Trophoblast cell (in vitro differentiated cells and primary cell): ENCODE results near the gene NUTM2F. TPM values are rescaled to one million over a fixed set of nuclear protein-coding genes. Genes with fewer than 3 reads are reported as not detected.
"Not testable (repeated sequence)": the region's sequence is repeated elsewhere in the genome, so short reads cannot be mapped to it uniquely, and the experiment has no call there.

ENCODE experiments used
- DNase-seq, 2 donors: peaks; one replicate each; pipeline ENCODE4 v3.0.0-alpha.2; 2016
- H2AFZ ChIP-seq: 2 replicates; pipeline ENCODE4 v1.6.1; 2013; ENCODE audit warnings: low read length, moderate library complexity, mild to moderate bottlenecking; ENCODE audit not compliant: insufficient read depth, poor library complexity
- H2AK5ac ChIP-seq: 2 replicates; pipeline ENCODE4 v1.6.1; 2013; ENCODE audit warnings: mild to moderate bottlenecking, low read length
- H2BK120ac ChIP-seq: 2 replicates; pipeline ENCODE4 v1.6.1; 2013; ENCODE audit warnings: low read length, mild to moderate bottlenecking, moderate library complexity; ENCODE audit not compliant: insufficient read depth, poor library complexity
- H2BK12ac ChIP-seq: 2 replicates; pipeline ENCODE4 v1.6.1; 2013; ENCODE audit warnings: mild to moderate bottlenecking, low read length, moderate library complexity
- H2BK5ac ChIP-seq: 2 replicates; pipeline ENCODE4 v1.6.1; 2013; ENCODE audit warnings: low read length, low read depth, moderate library complexity, mild to moderate bottlenecking; ENCODE audit not compliant: poor library complexity
- H3K14ac ChIP-seq: 2 replicates; pipeline ENCODE4 v1.6.1; 2013; ENCODE audit warnings: mild to moderate bottlenecking, low read length
- H3K18ac ChIP-seq: 2 replicates; pipeline ENCODE4 v1.6.1; 2013; ENCODE audit warnings: mild to moderate bottlenecking, low read length
- H3K23ac ChIP-seq: 2 replicates; pipeline ENCODE4 v1.6.1; 2013; ENCODE audit warnings: low read length
- H3K27ac ChIP-seq: 2 replicates; pipeline ENCODE4 v1.5.1; 2013; ENCODE audit warnings: low read depth, mild to moderate bottlenecking, inconsistent platforms, low read length, moderate library complexity
- H3K27me3 ChIP-seq: 2 replicates; pipeline ENCODE4 v1.6.1; 2013; ENCODE audit warnings: inconsistent platforms, mild to moderate bottlenecking, low read length, moderate library complexity; ENCODE audit not compliant: insufficient read depth
- H3K36me3 ChIP-seq, 2 experiments: 1 replicate in 1 of 2; 2 replicates in 1 of 2; pipeline ENCODE4 v1.6.1; 2013; ENCODE audit warnings: low read length in 2 of 2, mild to moderate bottlenecking in 2 of 2, moderate library complexity in 1 of 2; ENCODE audit not compliant: insufficient read depth in 2 of 2, control insufficient read depth in 1 of 2
- H3K4ac ChIP-seq: 2 replicates; pipeline ENCODE4 v1.6.1; 2013; ENCODE audit warnings: low read depth, mild to moderate bottlenecking, low read length, moderate library complexity
- H3K4me1 ChIP-seq, 2 experiments: 1 replicate in 1 of 2; 2 replicates in 1 of 2; pipeline ENCODE4 v1.6.1; 2013; ENCODE audit warnings: low read length in 2 of 2, mild to moderate bottlenecking in 2 of 2, moderate library complexity in 1 of 2; ENCODE audit not compliant: insufficient read depth in 2 of 2, control insufficient read depth in 1 of 2
- H3K4me2 ChIP-seq: 2 replicates; pipeline ENCODE4 v1.6.1; 2013; ENCODE audit warnings: inconsistent platforms, mild to moderate bottlenecking, low read length, moderate library complexity
- H3K4me3 ChIP-seq: 2 replicates; pipeline ENCODE4 v1.5.1; 2013; ENCODE audit warnings: mild to moderate bottlenecking, low read depth, low read length, inconsistent platforms
- H3K79me1 ChIP-seq: one replicate; pipeline ENCODE4 v1.6.1; 2013; ENCODE audit warnings: low read length
- H3K79me2 ChIP-seq: 2 replicates; pipeline ENCODE4 v1.6.1; 2013; ENCODE audit warnings: low read length, mild to moderate bottlenecking; ENCODE audit not compliant: control insufficient read depth, insufficient read depth, poor library complexity
- H3K9ac ChIP-seq: 2 replicates; pipeline ENCODE4 v1.6.1; 2013; ENCODE audit warnings: mild to moderate bottlenecking, low read length
- H3K9me3 ChIP-seq: 2 replicates; pipeline ENCODE4 v1.6.1; 2013; ENCODE audit warnings: low read depth, mild to moderate bottlenecking, control low read depth, inconsistent platforms, low read length; ENCODE audit not compliant: insufficient read depth
- H4K12ac ChIP-seq: 2 replicates; pipeline ENCODE4 v1.6.1; 2013; ENCODE audit warnings: low read depth, mild to moderate bottlenecking, low read length, moderate library complexity
- H4K8ac ChIP-seq: 2 replicates; pipeline ENCODE4 v1.6.1; 2013; ENCODE audit warnings: low read depth, mild to moderate bottlenecking, low read length, moderate library complexity
- H4K91ac ChIP-seq: one replicate; pipeline ENCODE4 v1.6.1; 2013; ENCODE audit warnings: low read depth, mild to moderate bottlenecking, low read length, moderate library complexity
- WGBS: extraction: QIAGEN DNeasy Blood & Tissue Kit; methylation state at CpG from one replicate; pipeline ENCODE4 v1.1.7; 2013; ENCODE audit warnings: missing lambda C conversion rate; ENCODE audit not compliant: insufficient read length, insufficient coverage; ENCODE audit errors: extremely low coverage; 5-methylcytosine and 5-hydroxymethylcytosine counted together
- polyA plus RNA-seq: library from polyadenylated mRNA; stranded (reverse); fragments of 200-250 nt; gene quantifications from 2 replicates; pipeline ENCODE4 v1.2.3, GENCODE V29; 2013

NUTM2F gene
- polyA plus RNA-seq: 0.03 and 0.06 TPM in 2 replicates

GRCh38 chr9:94328544-94328943 is at the start of gene NUTM2F:
Gene NUTM2F (minus strand): TSS chr9:94328644. CDS start chr9:94328623, 21 bp downstream.
- H4K8ac ChIP-seq, H3K4ac ChIP-seq, H2AK5ac ChIP-seq, H2BK12ac ChIP-seq, H3K18ac ChIP-seq, DNase-seq, H3K14ac ChIP-seq, H3K9ac ChIP-seq, H3K4me3 ChIP-seq, H3K79me1 ChIP-seq, H3K27ac ChIP-seq, H4K12ac ChIP-seq, H3K9me3 ChIP-seq, H4K91ac ChIP-seq, H3K4me1 ChIP-seq, H3K36me3 ChIP-seq, H3K79me2 ChIP-seq, H3K27me3 ChIP-seq, H2AFZ ChIP-seq, H3K23ac ChIP-seq, H3K4me2 ChIP-seq: not testable (repeated sequence)
- Histone ChIP-seq H2BK5ac (peak within 1 kb of the TSS; percentile 63), H2BK120ac (peak within 1 kb of the TSS; percentile 3)
- WGBS: no CpG with 5 or more reads among the region's 5 CpGs

- not testable (repeated sequence) for H2AFZ ChIP-seq, H3K27me3 ChIP-seq, H4K91ac ChIP-seq, H3K4me3 ChIP-seq, H3K14ac ChIP-seq, H3K79me2 ChIP-seq, H4K12ac ChIP-seq, H2AK5ac ChIP-seq, H3K23ac ChIP-seq, H3K4me1 ChIP-seq, H3K4ac ChIP-seq, H2BK120ac ChIP-seq, H3K9me3 ChIP-seq, H4K8ac ChIP-seq, H2BK5ac ChIP-seq, H2BK12ac ChIP-seq, H3K36me3 ChIP-seq, H3K27ac ChIP-seq, H3K9ac ChIP-seq, H3K79me1 ChIP-seq, H3K18ac ChIP-seq
- peak; percentile 0 to 22 for DNase-seq
- H3K4me2 ChIP-seq: peak overlapping the region; percentile 59
- WGBS: no CpG with 5 or more reads among the region's 19 CpGs
Observed at GRCh38 chr9:94375197-94375596, 46.8 kb upstream of the NUTM2F start.

- DNase-seq: peak; percentile 84
- H3K36me3 ChIP-seq, H3K18ac ChIP-seq, H3K4me1 ChIP-seq, H3K23ac ChIP-seq, H3K4ac ChIP-seq, H2BK12ac ChIP-seq, H3K79me2 ChIP-seq, H3K9me3 ChIP-seq, H2BK5ac ChIP-seq, H2AK5ac ChIP-seq, H3K9ac ChIP-seq, H3K79me1 ChIP-seq, H3K27me3 ChIP-seq: not testable (repeated sequence)
- Histone ChIP-seq H4K91ac (peak overlapping the region; percentile 14), H4K8ac (peak overlapping the region; percentile 60), H3K14ac (peak overlapping the region; percentile 44), H4K12ac (peak overlapping the region; percentile 75), H2AFZ (peak overlapping the region; percentile 90), H3K4me2 (peak overlapping the region; percentile 54), H3K27ac (peak overlapping the region; percentile 41), H3K4me3 (peak overlapping the region; percentile 77), H2BK120ac (peak overlapping the region; percentile 22)
- WGBS: no CpG with 5 or more reads among the region's 106 CpGs
Observed at GRCh38 chr9:94374176-94375056, 46.0 kb upstream of the NUTM2F start.

GRCh38 chr9:94373779-94374175 is 45.3 kb upstream of the NUTM2F start:
- H3K27ac ChIP-seq, H3K14ac ChIP-seq, H2BK120ac ChIP-seq, H2BK5ac ChIP-seq, H3K23ac ChIP-seq, H4K12ac ChIP-seq, H2BK12ac ChIP-seq, H2AFZ ChIP-seq, H3K27me3 ChIP-seq, H3K4me3 ChIP-seq, H3K79me2 ChIP-seq, H3K9ac ChIP-seq, H3K4ac ChIP-seq, H2AK5ac ChIP-seq, H3K79me1 ChIP-seq, H3K4me1 ChIP-seq, H3K9me3 ChIP-seq, H4K91ac ChIP-seq, H3K36me3 ChIP-seq, DNase-seq, H3K18ac ChIP-seq: not testable (repeated sequence)
- H3K4me2 ChIP-seq: peak overlapping the region; percentile 47
- no CpG with 5 or more reads among the region's 11 CpGs for WGBS
- peak overlapping the region; percentile 60 for H4K8ac ChIP-seq
